GM19468 (cell line): ENCODE measurements around the gene NLRP3.
"Not testable (repeated sequence)": the region's sequence is repeated elsewhere in the genome, so short reads cannot be mapped to it uniquely, and the experiment has no call there.

Experiments used
- ATAC-seq: cut with Tn5 transposase; IDR thresholded peaks from one replicate; pipeline ENCODE4 v1.9.1; 2021; ENCODE audit warnings: mild to moderate bottlenecking, moderate library complexity, moderate number of reproducible peaks; ENCODE audit not compliant: unreplicated experiment; ENCODE audit errors: extremely low read depth

Gene NLRP3

DNA sequence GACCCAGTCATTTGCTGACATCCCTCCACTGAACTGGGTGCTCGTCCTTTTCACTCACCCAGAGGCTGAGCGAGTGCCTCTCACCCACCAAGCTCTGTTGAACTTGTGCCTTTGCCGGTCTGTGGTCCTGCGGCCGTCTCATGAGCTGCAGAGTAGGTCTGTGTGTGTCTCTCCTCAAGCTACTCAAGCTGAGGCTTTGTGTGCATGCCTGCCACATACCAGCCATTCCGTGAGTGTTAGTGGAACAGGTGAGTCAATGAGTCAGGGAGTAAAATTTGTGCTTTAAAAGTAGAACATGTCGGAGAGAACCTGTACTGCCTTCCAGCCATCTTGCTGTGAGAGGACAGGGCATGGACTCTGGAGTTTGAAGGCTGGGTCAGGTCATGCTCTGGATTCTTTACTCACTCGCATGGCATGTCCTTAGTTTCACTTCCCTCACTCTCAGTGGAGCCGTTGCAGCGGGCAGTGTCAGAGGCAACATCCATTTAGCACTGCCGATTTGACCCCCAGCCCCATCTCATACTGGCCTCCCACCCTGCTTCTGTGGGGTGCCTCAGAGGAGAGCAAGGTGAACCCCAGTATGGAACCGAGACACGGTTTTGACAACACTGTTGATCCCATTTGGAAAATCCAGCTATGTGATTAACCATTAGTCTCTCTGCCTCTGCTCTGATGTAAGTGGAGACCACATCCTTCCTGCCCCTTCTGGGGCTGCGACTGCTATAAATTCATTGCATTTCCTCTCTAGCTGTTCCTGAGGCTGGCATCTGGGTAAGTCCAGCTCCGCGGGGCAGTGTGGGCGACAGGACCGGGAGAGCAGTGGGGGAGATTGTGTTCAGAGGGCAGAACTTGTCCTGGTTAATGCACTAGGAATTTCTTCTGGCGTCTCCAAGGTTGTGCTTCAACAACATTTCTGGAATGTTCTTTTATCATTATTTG lies at the start of gene NLRP3:
Gene NLRP3, plus strand, starts transcription at position 751 of the 939 bp plus-strand sequence. CDS start 2,628 bp downstream, outside the sequence.
- ATAC-seq: peak; percentile 61

DNA sequence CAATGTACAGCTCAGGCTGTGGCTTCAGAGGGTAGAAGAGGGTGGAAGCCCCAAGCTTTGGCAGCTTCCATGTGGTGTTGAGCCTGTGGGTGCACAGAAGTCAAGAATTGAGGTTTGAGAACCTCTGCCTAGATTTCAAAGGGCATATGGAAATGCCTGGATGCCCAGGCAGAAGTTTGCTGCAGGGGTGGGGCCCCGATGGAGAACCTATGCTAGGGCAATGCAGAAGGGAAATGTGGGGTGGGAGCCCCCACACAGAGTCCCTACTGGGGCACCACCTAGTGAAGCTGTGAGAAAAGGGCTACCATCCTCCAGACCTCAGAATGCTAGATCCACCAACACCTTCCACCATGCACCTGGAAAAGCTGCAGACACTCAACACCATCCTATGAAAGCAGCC lies 49.6 kb upstream of the NLRP3 start:
- ATAC-seq: not testable (repeated sequence)

DNA sequence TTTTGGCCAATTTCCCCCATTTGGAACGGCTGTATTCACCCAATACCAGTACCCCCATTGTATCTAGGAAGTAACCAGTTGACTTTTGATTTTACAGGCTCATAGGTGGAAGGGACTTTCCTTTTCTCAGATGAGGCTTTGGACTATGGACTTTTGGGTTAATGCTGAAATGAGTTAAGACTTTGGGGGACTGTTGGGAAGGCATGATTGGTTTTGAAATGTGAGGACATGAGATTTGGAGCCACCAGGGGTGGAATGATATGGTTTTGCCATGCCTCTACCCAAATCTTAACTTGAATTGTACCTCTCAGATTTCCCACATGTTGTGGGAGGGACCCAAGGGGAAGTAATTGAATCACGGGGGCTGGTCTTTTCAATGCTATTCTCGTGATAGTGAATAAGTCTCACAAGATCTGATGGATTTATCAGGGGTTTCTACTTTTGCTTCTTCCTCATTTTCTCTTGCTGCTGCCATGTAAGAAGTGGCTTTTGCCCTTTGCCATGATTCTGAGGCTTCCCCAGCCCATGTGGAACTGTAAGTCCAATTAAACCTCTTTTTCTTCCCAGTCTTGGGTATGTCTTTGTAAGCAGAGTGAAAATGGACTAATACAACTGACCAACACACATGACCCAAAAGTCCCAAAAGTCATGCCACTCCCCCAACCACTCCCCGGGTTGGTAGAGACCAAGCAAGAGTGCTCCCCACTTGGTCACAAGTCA lies 48.9 kb upstream of the NLRP3 start:
- ATAC-seq: no peak

DNA sequence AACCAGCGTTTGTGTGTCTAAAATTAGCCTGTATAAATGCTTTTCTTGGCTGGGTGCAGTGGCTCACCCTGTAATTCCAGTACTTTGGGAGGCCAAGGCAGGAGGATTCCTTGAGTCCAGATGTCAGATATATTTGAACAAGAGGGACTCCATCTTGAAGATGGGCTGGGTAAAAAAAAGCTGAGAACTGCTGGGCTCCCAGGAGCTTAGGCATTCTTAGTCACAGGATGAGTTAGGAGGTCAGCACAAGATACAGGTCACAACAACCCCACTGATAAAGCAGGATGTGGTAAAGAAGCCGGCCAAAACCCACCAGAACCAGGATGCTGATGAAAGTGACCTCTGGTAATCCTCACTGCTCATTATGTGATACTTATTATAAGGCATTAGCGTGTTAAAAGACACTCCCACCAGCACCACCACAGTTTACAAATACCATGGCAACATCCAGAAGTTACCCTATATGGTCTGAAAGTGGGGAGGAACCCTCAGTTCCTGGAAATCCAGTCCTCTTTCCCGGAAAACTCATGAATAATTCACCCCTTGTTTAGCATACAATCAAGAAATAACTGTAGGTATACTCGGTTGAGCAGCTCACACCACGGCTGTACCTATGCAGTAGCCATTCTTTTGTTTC lies 48.1 kb upstream of the NLRP3 start:
- ATAC-seq: no peak

DNA sequence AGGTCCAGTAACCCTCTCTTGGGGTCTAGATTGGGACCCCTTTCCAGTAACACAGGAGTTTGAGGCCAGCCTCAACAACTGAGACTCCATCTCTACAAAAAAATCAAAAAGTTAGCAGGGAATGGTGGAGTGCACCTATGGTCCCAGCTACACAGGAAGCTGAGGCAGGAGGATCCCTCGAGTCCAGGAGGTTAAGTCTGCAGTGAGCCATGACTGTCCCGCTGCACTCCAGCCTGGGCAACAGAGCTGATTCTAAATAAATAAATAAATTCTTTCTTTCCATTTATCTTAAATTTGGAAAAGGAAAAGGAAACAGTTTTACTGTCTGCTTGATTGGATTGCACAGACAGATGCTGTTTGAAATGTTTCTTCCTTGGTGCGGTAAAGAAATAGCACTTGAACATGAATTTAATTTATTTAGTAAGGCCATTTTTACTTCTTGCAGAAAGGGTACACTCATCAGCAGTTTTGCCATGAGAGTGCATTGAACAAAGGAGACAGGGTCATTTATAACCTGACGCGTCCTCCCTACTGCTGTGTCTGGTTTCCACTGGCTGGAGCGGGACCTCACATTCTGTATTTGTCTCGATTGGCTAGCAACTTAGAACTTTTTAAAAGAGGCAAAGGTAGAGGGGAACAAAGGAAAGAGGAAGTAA lies 47.4 kb upstream of the NLRP3 start:
- ATAC-seq: no peak

DNA sequence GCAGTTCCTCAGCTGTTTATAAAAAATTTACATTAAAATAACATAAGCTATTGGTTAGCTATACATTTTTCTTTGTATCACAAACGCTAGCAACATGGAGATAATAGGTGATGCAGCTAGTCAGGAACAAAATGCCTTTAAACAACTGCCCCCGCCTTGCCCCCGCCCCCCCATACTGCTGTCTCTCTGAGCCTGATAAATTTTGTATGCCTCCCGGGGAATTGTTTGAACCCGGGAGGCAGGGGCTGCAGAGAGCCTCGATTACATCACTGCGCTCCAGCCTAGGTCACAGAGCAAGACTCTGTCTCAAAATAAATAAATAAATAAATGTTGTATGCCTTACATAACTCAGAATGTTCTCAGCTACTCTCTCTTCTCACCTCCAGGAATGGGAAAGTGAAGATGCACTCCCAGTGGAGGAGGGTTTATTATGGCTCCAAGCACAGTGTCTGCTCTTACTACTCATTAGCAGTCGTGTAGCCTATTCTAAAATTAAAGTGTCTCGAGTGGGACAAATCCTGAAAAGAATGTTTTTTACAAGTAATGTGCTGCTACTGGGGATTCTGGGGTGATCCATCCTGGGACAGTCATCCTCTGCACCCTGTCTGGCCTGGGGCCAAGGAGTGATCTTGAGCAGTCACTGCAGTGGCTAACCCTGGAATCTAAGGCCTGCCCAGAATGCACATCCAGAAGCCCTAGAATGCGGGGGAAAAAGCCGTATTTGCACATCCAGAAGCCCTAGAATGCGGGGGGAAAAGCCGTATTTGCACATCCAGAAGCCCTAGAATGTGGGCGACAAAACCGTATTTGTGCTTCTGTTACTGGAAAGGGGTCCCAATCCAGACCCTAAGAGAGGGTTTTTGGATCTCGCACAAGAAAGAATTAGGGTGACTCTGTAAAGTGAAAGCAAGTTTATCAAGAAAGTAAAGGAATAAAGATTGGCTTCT lies 44.9 kb upstream of the NLRP3 start:
- ATAC-seq: no peak

DNA sequence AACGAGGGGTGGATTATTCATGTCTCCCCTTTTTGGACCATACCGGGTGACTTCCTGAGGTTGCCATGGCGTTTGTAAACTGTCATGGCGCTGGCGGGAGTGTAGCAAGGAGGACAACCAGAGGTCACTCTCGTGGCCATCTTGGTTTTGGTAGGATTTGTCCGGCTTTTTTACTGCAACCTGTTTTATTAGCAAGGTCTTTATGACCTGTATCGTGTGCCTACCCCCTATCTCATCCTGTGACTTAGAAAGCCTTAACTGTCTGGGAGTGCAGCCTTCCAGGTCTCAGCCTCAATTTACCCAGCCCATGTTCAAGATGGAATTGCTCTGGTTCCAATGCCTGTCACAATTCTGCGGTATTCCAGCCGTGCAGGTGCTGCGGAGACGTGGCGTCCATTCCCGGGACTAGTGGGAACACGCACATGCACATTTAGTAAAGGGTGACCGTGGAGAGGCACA lies 44.1 kb upstream of the NLRP3 start:
- no peak for ATAC-seq

DNA sequence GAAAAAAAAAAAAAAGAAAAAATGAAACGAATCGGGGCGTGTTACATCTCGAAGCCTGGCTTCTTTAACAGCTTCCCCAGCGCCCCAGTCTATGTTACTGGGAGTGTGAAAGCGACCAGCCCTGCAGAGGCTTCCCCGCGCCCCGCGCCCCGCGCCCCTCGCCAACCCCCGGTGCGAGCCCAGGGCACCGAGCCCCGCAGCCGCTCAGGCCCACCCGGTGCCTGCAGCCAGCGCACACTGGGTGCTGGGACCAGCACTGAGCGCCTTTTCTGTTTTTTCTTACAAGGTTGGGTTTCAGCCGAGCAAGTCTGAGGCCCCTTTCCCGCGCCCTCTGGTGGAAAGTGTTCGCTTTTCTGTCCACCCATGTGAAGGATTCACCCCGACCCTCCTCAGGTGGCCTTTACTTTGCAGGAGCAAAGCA lies 42.2 kb upstream of the NLRP3 start:
- no peak for ATAC-seq

DNA sequence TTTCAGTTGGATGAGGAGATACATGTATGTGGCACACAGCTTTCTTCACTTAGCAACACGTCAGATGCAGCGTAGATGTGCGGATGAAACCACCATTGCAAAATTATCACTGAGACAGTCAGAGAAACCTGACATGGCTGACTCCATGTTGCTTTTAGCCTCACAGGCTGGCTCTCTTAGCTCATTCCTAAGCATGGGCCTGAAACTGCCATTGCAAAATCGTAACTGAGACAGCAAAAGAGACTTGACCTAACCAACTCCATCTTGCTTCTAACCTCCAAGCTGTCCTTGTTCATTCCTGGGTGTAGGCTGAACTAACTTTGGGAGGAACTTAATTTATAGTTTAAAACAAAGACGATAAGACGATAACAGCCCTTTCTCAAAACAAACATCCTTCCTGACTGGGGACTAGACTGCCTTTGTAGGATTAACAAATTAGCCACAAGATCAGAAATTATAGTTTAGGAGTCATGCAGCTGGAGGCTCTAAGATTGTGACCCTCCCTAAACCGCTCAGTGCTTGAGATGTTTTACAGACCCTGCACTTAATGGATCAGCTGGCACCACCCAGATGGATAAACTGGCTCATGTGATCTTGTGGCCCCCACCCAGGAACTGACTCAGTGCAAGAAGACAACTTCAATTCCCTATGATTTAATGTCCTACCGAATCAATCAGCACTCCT lies 41.2 kb upstream of the NLRP3 start:
- not testable (repeated sequence) for ATAC-seq

DNA sequence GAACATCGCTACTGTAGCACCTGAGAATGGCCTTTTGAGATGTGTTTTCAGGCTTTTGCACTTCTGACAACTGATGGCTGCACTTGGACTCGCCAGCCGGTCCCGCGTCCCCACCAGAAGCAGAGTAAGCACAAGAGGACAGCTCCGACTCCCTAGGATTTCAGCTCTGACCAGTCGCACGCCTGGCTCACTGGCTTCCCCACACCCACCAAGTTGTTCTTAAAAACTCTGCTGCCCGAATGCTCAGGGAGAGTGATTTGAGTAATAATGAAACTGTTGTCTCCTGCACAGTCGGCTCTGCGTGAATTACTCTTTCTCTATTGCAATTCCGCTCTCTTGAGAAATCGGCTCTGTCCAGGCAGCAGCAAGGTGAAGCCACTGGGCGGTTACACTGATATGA lies 40.2 kb upstream of the NLRP3 start:
- ATAC-seq: no peak

DNA sequence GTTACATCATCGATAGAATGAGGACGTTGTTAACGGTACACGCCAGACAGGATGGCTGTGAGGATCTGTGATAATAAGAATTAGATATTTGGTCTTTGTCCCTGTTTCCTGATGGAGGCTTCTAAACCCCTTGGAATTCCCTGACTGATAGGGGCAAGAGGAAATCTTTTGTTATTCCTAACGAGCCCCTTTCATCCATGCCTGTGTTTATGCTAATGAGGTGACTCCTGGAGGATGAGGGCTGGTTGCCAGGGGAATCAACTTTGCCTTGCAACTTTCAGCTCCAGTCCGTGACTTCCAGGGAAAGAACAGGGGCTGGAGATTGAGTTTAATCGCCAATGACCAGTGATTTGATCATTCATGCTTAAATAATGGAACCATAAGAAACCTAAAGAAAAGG lies 39.3 kb upstream of the NLRP3 start:
- ATAC-seq: no peak

DNA sequence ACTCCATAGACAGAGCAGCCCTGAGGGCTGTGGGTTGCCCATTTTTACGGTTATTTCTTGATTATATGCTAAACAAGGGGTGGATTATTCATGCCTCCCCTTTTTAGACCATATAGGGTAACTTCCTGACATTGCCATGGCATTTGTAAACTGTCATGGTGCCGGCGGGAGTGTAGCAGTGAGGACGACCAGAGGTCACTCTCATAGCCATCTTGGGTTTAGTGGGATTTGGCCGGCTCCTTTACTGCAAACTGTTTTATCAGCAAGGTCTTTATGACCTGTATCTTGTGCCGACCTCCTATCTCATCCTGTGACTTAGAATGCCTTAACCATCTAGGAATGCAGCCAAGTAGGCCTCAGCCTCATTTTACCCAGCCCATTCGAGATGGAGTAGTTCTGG lies 38.3 kb upstream of the NLRP3 start:
- ATAC-seq: not testable (repeated sequence)

DNA sequence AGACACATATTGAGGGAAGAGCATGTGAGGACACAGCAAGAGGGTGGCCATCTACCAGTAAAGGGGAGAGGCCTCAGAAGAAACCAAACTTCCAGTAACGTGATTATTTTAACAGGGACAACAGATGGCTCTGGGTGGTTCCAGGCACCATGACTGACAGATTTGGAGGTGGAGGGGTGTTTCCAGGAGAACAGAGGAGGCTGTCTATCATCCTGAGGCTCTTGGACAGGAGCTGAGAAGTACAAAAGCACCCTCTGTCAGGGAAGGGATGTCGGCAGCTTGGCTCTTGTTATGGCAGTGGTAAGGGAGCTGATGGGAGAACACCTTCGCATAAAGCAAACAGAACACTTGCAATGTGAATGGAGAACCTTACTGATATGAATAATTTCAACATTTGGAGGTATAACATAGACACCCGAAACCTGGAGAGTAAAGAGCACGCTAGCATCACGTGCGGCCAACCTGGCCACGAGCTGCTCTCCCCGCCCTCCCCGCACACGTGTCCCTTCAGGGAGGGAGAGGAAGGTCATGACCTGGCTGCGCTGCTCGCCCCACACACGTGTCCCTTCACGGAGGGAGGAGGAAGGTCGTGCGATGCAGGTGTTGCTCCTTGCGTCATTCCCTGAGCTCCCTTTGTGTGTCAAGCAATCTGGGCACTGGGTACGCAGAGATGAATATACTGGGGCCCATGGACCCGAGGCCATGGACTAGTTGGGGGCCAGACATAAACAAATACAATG lies 37.5 kb upstream of the NLRP3 start:
- ATAC-seq: no peak

DNA sequence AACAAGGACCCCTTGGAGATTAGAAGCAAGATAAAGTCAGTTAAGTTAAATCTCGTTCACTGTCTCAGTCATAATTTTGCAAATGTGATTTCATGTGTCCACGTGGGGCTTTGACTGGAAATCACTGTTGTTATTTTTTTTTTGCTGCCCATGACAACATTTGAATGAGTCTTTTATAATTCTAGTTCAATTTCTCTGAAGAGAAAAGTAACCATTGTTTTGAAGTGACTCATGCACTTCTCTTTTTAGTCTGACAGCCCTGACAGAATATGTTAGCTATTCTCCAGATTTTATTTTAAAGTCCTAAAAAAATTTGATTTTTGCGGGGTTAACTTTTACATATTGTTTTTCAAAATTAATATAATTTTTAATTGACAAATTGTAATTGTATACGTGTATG lies 30.7 kb upstream of the NLRP3 start:
- no peak for ATAC-seq

DNA sequence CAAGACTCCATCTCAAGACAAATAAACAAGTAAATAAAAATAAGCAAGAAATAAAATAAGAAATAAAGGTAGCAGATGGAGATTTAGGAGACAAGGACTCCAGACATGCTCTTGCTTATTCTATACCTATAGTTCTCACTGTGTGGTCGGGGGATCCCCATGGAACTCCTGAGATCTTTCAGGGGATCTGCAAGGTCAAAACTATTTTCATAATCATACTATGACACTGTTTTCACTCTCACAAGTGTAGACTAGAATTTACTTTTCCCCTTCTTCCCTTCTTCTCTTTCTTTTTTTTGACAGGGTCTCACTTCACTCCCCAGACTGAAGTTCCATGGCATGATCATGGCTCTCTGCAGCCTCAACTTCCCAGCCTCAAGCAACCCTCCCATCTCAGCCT lies 29.8 kb upstream of the NLRP3 start:
- ATAC-seq: no peak

DNA sequence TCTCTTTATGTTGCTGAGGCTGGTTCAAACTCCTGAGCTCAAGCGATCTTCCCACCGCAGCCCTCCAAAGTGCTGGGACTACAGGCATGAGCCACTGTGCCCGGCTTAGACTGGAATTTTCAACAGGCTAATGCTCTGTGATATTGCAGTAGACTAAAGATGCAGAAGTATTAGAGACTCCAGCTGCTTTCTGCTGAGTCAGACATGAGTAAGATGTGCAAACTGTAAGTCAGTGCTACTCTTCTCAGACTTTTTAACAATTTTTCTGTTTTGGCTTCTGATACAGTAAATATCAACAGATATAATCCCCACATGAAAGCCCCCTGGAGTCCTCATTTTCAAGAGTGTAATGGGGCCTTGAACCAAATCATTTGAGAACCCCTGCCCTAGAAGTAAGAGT lies 29.3 kb upstream of the NLRP3 start:
- ATAC-seq: no peak

DNA sequence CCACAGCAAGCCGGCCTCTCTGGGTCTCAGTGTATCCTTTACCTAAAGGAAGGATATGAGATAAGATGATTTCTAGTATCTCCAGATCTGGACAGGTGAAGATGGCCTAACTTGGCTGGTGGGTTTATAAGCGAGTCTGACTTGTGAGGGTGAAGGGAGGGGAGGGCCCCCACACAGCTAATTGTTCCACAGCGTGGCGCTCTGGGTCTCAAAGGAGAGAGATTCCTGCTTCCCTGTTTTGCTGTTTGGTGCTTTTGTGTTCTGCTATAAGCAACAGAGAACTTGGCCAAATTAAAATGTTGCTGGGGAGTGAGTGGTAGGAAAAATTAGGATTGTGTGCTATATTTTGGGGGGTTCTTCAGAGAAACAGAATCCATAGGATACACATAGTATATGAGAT lies 28.9 kb upstream of the NLRP3 start:
- no peak for ATAC-seq

DNA sequence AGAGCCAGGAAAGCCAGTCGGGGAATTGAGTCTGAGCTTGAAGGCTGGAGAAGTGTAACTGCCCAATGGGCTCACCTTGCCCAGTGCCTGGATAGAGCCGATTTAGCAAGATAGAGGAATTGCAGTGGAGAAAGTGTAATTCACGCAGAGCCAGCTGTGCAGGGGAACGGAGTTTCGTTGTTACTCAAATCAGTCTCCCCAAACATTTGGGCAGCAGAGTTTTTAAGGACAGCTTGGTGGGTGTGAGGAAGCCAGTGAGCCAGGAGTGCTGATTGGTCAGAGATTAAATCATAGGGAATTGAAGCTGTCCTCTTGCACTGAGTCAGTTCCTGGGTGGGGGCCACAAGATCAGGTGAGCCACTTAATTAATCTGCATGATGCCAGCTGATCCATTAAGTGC lies 28.4 kb upstream of the NLRP3 start:
- no peak for ATAC-seq
